Measurements from ENCODE around the gene KRT84.
"Not testable (repeated sequence)": the region's sequence is repeated elsewhere in the genome, so short reads cannot be mapped to it uniquely, and the experiment has no call there.

KRT84 gene

DNA sequence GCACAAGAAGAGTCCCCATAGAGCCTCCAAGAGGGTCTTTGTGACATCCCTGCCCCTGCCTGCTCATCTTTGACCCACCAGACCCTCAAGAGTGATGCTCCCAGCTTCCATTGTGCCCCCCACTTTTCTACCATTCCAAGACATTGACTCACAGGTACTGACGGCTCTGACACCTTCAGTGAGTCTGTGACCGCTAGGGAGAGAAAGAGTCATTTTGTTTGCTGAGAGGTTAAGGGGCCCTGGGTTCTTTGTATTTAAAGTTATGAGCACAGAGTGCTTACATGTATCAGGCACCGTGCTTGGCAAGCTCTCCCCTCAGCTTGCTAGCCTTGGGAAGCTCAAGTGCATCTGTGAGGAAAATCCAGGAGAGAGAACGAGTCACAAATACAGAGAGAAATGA, 27.8 kb upstream of the KRT84 start:
- in situ Hi-C loops (cut with MboI; ENCODE audit: low sequenced_read_pairs), result no loop called here

DNA sequence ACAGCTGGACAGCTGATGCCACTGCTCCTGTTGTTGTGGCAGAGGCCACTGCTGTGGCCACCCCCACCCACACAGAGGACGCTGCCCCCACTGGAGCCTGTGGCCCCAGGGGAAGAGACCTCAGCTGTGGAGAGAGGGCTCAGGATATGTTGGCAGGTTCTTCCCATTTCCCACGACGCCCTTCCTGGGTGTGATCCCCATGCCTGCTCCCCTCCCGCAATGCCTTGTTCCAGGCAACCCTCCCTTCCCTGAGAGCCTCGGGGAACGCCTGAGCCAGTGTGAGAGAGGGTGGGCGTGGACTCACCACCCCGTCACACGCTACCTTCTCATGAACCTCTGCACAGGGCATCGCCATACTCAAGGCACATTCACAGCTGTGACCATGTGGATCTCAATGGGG, 26.4 kb upstream of the KRT84 start:
- in situ Hi-C loops (cut with MboI; ENCODE audit: low sequenced_read_pairs), result no loop called here

DNA sequence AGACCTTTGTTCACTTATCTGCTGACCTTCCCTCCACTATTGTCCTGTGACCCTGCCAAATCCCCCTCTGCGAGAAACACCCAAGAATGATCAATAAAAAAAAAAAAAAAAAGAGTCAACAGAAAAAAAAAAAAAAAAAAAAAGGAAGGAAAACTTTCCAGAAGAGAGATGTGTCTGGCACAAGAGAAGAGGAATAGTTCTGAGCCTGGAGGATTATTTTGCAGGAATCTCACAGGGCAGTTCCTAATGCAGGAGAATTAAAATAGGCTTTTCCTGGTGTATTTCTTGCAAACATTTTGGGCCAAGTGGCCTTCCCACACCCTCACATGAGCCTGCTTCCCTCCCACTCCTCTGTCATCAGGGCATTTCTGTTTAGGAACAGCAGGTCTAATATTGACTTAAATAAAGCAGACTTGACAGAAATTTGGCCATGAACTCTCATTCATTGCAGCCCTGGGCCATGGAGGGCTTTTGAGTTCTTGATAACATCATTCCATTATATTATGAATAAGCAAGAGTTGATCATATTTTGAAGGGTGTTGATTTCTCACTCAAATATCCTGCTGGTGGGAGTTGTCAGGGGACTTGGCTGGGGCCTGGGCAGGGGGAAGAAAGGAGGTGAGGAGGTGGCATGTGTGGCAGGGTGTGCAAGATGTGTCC, 25.3 kb upstream of the KRT84 start:
- in situ Hi-C loops (cut with MboI; ENCODE audit: low sequenced_read_pairs), result not testable (repeated sequence)

DNA sequence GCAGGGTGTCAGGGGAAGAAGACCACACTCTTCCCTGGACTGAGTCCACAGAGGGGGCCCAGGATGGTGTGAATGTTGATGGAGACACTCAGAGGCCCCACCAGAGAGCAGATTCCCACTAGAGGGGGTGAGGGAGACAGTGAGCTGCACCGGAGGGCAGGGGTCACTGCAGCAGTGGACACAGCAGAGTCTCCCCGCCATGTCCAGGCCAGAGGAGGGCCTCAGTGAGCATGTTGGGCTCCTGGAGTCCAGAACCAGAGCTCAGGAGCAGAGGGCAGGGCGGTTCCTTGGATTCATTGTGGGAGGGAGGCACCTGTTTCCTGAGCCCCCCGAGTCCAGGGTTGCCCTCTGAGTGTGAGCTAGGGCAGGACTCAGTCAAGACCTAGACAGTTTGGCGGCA, 22.5 kb upstream of the KRT84 start:
- in situ Hi-C loops (cut with MboI; ENCODE audit: low sequenced_read_pairs), result no loop called here

DNA sequence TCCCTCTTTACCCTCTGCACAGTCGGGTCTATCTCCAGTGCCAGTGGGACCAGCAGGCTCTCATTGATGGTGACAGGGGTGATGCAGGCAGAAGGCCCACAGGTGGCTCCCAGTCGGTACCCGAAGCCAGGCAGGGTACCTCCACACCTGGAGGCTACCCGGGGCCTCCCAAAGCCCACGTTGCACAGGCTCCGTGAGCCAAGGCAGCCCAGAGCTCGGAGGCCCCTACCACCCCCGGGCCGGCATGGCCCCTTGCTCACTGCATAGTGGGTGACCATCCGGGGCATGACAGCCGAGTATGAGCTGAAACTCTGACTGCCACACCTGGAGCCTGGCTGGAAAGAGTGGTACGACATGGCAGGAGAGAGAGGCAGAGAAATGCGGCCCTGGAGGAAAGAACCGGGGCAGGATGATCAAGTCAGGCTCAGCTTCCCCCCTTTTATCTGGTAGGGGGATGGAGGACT, 20.5 kb upstream of the KRT84 start, which contains the start of gene KRT82:
Gene KRT82 (minus strand): TSS at position 414 of the 464 bp plus-strand sequence. CDS start 58 bp downstream, at position 356.
- in situ Hi-C loops (cut with MboI; ENCODE audit: low sequenced_read_pairs), result no loop called here

DNA sequence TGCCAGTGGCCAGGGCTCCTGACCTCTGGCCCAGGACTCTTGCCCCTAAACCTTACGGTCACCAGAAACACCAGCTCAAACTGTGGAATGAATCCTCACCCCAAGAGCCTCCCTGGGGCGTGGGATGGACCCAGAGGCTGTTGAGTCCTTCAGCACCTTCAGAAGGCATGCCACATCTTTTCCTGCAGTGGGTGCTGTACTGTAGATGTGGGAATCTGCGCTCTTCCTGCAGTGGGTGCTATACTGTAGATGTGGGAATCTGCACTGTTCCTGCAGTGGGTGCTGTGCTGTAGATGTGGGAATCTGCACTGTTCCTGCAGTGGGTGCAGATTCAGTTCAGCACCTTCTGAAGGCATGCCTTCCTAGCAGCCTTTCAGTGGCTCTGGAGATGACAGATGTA, 19.5 kb upstream of the KRT84 start:
- in situ Hi-C loops (cut with MboI; ENCODE audit: low sequenced_read_pairs), result no loop called here

DNA sequence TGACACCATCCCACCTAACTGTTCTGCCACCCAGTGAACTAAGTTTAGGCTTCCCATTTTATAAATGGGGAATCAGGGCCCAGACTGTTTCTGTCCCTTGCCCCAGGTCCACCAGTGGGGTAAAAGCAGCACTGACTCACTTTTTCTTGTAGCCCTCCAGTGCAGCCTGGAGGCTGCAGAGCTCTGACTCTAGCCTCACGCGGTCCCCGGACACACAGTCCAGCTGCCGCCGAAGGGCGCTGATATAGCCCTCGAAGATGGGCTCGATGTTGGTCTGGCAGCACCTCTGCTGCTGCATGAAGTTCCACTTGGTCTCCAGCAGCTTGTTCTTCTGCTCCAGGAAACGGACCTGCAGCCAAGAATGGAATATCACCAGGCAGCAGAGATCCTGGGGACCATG, 18.1 kb upstream of the KRT84 start:
- in situ Hi-C loops (cut with MboI; ENCODE audit: low sequenced_read_pairs), result no loop called here

DNA sequence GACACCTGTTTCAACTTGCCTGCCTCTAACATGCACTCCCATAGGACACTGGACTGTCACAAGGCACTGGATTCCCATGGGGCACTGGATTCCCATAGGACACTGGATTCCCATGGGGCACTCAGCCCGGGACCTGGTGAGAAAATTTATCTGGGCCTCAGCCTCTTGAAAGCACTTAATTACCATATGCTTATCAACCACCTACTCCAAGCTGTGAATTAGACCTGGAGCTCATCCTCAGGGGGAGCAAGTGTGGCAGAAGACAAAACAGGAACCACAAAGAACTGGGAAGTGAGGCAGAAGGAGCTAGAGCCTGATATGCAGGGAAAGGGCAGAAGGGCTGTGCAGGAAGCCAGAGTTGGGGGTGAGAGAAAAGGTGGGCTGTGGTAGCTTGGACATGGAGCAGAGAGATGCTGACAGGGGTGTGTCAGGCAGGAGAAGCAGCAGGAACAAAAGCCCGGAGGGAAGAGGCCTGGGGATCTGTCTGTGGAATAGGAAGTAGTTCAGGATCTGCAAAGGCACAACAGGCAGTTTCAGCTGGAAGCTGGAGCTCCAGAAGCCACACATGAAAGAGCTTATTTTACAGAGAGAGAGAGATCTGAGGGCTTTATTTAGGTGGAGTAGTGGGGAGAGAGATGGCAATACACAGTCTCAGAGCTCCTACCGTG, 17.6 kb upstream of the KRT84 start:
- in situ Hi-C loops (cut with MboI; ENCODE audit: low sequenced_read_pairs), result no loop called here

DNA sequence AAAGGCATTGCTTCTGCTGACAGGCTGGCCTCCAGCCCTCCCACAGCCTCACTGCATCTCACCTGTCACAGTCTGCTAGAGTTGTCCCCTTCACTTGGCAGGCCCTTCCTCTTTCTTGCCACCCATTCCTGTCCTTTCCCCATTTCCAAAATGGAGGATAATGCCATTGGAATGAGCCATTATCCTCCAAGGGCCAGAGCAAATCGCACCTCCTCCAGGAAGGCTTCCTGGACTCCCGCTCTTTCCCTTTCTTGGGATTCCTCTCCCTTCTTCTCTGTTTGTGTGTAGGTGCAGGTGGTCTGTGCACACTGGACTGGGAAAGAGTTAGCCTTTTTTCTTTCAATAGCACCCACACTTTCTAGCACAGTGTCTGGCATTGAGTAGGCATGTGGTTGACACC, 16.9 kb upstream of the KRT84 start:
- in situ Hi-C loops (cut with MboI; ENCODE audit: low sequenced_read_pairs), result no loop called here

DNA sequence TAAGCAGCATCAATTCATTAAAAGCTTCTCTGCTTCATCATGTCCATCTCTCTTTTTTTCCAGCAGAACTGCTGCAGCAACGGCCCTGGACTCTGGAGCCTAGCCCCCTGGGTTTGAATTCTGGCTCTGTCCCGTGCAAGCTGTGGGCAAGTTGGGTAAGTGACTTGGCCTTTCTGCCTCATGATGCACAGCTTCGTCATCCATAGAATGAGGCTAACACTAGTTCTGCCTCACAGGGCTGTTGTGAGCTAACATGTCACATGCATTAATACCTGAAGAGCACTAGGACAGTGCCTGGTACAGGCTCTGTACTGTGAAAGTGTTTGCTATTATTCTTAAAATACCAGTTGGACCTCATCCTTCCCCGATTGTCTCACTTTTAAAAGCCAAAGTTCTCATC, 16.5 kb upstream of the KRT84 start:
- in situ Hi-C loops (cut with MboI; ENCODE audit: low sequenced_read_pairs), result no loop called here

DNA sequence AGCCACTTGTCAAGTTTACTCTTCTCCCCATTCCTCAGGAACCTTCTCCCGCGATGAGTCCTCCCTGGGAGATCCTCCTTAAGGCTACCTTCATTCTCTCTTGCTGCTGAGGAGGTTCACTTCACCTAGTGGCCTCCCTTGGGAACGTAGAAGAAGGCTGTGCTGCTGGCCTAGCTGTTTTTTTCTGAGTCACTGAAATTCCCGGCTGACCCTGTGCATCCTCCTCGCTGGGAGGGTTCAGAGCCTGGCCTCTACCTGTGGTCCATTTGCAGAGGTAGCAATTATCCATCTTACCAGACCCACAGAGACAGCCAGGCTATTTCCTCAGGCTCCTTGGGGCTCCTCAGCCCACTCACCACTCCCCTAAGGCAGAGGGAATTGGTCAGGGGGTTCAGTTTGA, 16.1 kb upstream of the KRT84 start:
- in situ Hi-C loops (cut with MboI; ENCODE audit: low sequenced_read_pairs), result no loop called here

DNA sequence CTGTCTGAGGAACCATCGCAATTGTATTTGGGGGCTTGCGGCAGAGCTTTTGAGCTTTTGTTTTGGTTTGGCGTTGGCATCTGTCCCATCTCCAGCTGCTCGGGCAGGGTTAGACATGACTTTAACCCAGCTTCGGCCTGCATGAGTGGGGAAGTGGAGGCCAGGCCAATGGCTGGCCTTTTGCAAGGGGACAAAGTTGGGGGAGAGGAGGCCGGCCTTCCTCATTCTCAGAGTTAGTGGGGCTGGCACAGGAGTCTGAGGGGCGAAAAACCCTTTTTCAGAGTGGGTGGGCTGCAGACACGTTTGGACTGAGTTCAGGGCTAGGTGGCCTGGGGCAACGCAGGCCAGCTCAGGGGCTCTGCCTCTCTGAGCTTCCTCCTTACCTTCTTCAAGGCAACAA, 15.5 kb upstream of the KRT84 start:
- in situ Hi-C loops (cut with MboI; ENCODE audit: low sequenced_read_pairs), result no loop called here

DNA sequence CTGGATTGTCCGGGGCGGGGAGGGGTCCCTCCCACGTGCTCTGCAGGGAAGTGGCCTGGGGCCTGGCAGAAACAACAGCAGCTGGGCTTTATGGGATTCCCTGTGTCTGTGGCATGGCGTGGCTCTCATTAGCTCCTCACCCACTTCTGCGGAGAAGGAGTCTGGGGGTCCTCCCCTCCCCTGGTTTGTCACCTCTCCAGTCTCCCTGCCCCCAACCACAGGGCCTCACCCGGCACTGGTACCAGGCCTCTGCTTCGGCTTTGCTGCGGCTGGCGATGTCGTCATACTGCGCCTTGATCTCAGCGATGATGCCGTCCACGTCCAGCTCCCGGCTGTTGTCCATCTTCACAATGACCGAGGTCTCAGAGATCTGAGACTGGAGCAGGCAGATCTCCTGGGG, 14.3 kb upstream of the KRT84 start:
- in situ Hi-C loops (cut with MboI; ENCODE audit: low sequenced_read_pairs), result no loop called here

DNA sequence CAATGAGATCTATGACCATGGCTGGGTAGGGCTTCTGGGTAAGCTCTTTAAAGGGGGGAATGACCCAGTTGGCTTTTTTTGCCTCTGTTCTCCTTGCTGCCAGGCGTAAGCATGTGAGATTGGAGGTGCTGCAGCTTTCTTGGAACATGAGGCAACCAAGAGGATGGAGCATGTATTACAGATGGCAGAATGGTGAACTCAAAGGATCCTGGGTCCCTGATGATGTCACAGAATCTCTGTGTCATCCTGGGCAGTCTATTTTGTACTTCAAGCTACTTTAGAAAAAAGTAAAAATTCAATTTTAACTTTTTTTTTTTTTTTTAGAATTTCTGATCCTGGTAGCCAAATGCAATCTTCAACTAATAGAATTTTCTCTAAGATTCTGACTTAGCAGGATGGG, 12.7 kb upstream of the KRT84 start:
- in situ Hi-C loops (cut with MboI; ENCODE audit: low sequenced_read_pairs), result no loop called here

DNA sequence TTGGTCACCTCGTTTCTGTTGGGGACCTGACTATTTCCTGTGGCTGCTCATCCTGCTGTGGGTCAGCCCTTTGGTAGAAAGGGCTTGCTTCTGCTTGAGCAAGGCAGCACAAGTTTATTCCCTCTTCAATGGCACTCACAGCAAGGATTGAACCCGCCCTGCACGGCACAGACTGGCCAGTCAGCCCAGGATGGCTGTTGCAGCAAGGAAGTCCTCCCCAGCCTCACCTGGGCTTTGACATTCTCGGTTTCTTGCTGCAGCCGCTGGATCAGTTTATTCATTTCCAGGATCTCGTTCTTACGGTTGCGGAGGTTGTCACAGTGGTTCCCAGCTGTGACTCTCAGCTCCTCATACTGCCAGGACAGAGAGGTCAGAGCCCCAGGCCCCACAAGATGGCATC, 11.2 kb upstream of the KRT84 start:
- in situ Hi-C loops (cut with MboI; ENCODE audit: low sequenced_read_pairs), result no loop called here

DNA sequence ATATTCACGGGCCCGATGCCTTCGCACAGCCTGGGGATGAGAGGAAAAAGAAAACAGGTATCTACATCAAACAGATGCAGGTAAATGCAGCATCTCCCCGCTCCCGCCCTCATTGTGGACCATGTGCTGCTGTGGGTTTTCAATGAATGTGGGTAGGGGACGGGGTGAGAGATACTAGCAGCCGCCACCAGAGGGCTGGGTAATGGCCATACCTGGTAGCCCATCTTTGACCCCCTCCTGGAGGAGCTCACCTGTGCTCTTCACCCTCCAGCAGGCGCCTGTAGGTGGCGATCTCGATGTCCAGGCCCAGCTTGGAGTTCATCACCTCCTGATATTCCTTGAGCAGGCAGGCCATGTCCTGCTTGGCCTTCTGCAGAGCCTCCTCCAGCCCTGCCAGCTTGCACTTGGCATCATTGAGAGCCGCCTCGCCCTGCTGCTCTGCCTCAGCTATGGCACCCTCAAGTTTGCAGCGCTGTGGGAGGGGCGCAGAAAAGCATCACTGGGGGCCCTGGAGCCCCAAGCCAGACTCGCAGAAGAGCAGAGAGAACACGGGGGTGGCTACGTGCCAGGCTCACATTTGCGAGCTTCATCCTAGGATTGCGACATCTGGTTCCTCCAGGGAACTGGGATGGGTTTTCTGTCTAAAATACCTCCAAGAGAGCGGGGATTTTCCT, 10.4 kb upstream of the KRT84 start:
- in situ Hi-C loops (cut with MboI; ENCODE audit: low sequenced_read_pairs), result no loop called here

DNA sequence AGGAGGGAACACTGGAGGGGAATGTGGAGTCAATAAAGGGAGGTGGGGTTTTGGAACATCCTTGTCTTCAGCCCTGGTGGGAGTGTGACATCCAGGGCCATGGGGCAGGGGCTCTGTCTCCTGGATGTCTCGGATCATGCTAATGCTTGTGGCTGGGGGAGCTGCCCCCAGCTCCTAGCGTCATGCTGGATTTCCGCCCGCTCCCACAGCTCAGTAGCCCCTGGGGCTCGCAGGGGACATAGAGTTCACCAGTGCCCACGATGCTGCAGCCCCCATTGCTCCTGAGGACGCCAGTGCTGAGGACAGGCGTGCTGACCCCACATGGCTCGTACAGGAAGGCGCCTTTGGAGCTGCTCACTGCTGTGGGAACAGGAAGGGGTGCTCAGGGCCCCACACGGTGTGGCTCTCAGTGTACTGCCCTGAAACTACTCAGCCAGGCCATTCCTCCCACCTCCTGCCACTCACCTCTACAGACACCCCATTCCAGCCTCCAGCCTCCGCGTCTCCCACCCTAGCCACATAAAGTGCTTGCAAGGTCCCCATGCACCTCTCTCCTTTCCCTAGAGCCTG, 9.5 kb upstream of the KRT84 start:
- in situ Hi-C loops (cut with MboI; ENCODE audit: low sequenced_read_pairs), result no loop called here

DNA sequence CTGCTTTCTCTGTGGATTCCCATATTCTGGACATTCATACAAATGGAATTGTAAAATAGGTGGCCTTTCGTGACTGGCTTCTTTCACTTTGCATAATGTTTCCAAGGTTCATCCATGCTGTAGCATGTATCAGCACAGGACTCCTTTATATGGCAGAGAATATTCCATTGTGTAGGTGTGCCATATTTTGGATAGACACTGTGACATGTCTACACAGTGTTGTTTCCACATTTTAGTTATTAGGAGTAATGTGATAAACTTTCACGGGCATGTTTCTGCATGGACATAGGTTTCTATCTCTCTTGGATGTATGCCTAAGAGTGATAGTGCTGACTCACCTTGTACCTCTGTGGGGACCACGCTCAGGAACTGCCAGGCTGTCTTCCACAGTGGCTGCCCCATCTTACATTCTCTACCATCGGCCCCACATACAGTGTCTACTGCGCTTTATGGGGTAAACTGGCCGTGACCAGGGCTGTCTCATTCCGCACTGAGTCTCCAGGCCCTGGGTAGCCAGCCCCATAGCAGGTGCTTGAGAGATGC, 7.1 kb upstream of the KRT84 start:
- in situ Hi-C loops (cut with MboI; ENCODE audit: low sequenced_read_pairs), result no loop called here

DNA sequence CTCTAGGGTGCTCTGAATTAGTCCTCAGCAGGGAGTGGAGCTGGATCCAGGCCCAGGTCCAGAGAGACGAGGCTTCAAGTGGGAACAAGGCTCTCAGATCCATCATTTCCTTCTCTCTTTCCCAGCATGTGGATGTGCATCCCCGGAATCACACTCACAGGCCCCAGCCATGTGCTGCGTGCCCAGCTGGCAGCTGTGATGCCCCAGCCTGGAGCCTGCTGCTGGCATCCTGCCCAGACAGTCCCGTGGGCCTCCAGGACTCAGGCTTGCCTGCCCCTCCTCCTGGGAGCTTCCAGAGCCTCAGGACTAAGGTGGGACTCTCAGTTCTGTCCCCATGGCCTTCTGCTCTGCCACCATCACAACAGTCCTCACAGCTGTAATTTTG, 6.2 kb upstream of the KRT84 start:
- in situ Hi-C loops (cut with MboI; ENCODE audit: low sequenced_read_pairs), result no loop called here

DNA sequence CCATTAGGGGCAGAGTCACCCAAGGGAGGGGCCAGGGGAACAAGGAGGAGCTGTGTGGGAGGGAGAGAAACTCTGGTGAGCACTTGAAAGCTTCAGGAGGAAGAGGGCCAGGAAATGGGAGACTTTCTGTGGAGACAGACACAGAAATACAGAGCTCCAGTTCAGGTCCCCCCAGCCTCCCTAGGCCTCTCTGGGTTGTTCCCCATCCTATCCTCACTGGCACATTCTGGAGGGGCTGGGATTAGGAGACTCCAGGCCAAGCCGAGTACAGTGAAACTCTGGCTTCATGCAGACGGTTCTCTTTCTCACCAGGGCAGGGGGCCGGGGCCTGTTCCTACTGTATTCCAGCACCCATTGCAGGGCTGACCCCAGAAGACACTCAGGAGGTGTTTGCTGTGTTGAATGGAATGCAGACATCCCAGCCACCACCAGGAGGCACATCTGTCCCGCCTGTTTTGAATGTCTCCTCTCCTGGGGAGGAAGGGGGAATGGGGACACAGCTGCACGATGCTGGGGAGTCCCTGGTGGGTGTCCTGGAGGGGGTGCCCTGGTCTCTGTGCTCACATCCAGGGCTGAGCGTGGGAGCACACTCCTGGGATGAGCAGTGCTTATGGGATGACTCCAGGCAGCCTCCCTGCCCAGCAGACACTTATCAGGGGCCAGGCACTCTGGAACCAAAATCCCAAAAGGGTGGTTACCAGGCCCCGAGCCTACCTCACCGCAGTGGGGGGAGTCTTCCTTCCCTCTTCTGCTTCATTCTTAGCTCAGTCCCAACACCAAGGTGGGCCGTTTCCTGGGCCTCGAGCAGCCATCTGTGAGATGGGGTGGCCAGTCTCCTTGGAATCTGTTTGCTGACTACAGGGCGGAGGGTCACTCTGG, 5.5 kb upstream of the KRT84 start:
- in situ Hi-C loops (cut with MboI; ENCODE audit: low sequenced_read_pairs), result no loop called here
